ENCODE measurements around the gene CHMP1A.
"Not testable (repeated sequence)": the region's sequence is repeated elsewhere in the genome, so short reads cannot be mapped to it uniquely, and the experiment has no call there.

Gene CHMP1A

DNA sequence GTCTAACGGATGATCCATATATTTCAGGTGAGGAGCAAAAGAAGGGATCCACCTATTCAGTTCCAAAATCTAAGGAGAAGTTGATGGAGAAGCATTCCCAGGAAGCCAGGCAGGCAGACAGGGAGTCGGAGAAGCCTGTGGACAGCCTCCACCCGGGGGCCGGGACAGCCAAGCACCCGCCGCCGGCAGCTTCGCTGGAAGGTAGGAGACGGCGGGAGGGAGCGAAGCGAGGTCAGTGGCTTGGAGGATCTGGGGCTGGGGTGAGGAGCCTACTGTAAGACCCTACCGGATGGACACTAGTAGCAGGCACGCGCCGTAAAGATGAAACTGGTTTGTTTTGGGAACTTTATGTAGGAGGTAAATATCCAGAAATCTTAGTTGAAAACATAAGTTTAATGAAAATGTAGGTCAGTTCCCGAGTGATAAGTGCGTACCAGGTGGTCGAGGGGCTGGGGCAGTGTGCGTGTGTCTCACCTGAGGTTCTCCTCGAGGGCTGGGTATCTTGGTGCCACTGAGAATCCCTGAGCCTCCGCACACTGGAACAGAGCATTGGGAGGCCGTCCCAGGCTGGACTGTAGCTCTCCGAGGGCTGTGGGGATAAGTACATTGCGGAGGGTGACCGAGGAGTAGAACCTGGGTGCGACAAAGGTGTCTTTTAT lies 842 bp upstream of the CHMP1A start:
- no peak for DNase-seq

DNA sequence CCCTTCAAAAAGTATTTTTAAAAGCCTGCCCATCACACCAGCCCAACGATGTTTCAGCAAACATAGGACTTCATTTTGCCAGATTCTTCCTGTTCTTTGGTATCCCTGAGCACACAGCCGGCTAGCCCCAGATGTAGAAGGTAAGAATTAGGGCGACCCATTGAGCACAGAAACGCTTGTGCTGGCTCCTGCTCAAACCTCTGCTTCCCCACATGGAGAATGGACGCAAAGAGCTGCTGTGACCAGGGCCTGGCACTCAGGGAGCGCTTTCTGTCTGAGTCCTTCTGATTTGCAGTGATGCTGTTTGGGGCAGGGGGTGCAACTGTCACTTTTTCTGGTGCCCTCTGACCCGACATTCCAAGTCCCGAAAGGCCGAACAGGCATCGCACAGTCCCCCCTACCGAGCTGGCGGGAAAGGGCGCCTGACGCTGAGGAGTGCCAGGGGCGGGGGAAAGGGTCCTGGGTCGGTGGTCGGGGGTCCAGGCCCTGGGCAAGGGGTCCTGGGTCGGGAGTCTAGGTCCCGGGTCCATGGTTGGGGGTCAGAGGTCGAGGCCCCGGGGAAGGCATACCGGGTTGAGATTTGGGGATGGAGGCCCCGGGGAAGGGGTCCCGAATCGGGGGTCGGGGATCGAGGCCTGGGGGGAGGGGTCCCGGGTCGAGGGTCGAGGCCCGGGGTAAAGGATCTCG lies 930 bp downstream of the CHMP1A start:
- no peak for DNase-seq

DNA sequence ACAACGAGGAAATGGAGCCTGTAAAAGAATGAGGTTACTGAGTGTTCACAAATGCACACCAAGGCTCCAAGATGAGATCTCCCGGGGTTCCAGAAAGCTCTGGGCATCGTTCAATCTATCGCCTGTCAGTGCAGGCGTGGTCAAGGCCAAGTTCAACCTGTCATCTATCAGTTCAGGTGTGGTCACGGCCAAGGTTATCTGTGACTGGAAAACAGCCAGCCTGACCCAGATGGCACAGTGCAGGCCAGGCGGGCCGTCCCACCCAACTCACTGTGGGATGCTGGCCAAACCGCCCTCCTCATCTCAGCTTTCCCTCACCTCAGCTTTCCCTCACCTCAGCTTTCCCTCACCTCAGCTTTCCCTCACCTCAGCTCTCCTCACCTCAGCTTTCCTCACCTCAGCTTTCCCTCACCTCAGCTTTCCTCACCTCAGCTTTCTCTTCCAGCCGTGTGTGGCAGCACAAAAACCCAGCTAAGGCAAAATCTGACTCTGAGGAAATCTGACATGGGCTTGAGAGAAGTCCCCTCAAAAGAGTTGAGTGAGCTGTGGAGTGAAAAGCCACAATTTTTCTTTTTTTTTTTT lies 2.4 kb downstream of the CHMP1A start:
- DNase-seq: no peak

DNA sequence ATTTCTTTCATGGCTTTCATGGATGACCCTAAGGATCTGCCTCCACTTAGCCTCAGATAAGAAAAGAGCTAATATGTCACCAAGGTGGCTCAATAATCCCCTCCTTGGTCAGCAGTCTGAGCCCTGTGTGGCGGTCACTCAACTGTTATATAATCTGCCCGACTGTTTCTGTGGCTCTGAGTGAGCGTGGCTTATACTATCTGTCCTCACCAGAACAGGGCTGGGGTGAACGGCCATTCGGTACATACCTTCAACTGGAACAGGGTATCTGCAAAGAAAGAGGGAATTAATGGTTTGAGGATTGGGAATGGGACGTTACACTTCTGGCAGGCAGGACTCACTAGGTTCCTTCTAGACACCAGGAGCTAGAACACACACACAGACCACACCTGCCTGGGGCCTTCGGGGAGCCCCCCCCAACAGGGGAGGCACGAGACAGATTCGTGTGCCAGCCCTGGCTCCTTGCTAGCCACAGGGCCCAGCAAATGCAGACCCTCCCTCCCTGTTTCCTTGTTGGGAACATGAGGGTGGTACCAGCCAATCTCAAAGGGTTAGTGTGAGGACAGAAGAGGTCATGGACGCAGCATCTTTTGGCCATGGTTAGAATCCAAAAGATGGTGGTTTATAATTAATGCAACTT lies 3.7 kb downstream of the CHMP1A start:
- DNase-seq: no peak

DNA sequence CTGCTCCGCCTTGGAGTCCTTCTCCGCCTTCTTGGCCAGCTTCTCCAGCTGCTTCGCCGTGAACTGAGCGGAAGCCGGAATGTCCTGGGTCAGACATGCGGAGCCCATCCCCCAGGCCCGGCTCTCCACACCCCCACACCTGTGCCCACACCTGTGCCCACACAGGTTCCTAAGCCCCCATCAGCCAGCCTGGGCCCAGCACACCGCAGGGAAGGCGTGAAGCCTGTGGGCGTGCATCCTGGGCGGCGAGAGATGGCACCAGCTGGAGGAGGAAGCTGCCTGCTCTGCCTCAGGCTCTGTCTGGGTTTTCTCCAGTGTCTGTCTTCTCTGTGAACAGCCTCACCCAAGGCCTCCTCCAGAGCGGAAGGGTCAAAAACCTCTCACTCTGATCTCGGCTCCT lies 5.9 kb downstream of the CHMP1A start:
- DNase-seq: no peak

DNA sequence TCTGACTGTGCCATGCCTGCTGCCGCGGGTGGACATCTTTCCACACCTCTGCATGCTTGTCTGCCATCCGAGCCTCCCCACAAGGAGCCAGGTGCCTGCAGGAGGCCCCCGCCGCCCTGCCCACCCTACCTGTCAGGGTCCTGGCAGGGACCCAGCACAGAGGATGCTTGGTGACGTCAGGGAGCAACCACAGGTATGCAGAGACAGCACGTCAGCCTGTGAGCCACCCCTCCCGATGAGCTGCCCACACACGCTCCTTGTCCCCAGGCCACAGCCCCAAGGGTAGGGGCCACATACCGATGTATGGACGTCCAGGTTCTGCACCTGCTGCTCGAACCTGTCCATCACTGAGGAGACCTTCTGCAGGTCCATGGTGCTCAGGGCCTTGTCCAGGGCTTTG lies 10.6 kb downstream of the CHMP1A start:
- DNase-seq: no peak

DNA sequence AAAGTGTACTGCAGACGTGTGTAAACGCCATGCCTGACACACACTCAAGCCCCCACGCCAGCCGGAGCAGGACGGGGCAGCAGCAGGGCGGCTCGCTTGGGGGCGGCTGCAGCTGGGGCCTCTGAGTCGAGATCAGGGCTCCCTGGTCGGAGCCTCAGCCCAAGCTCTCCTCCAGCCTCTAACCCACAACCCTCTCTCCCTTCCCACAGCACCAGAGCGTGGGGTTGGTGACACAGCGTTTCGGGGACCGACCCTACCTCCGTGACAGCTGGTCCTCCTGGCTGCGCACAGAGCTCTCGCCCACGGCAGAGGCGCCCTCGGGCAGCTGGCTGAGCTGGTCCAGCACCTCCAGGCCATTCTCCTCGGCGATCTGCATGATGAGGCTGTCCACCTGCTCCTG lies 11.2 kb downstream of the CHMP1A start:
- no peak for DNase-seq

DNA sequence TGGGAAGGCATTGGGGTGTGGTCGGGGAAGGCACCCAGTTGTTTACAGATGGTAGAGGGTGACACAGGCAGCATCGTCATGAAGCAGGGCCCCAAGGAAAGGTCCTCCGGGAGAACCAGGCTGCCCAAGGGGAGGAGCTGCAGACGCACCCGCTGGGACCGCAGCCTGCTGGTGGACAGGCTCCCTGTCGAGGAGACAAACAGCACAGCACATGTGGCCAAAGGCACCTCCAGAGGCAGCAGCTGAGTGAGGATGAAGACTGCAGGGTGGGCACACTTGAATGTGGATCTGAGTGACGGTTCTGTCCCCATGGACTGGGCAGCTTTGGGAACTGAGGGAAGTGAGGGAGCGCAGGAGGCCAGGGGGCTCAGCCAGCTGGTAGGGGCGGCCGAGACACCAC lies 12.4 kb downstream of the CHMP1A start:
- DNase-seq: no peak

DNA sequence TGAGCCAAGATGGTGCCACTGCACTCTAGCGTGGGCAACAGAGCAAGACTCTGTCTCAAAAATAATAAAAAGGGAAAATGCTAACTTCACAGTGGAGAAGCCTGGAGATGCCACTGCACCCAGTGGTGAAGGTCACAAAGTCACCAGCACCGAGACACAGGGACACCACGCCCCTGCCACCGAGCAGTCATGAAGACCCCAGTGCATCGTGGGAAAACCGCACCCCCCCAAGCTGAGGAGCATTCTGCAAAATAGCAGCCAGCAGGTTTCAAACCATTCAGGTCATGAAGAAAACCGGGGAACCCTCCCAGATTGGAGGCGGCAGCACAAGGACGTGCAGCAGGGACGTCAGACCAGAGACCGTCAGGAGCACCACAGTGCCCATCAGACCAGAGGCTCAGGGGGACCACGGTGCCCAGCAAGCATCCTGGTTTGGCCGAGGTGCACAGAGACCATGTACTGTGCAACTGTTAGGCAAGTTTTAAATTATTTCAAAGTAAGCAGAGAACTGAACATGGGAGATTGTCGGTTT lies 13.7 kb downstream of the CHMP1A start:
- DNase-seq: no peak

DNA sequence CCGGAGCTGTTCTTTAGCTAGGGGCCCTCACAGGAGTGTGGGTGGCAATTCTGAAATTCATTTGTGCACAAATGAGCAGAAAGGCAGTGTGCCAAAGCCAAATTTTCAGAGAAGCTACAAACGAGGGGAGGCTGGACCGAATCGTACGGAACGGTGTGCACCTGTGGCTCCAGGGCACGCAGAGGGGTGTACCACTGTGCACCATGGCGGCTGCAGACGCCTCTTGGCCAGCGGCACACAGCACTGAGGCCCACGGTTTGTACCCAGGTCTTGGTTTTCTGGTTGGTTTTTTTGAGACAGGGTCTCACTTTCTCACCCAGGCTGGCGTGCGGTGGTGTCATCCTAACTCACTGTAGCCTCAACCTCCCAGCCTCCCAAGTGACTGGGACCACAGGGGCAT lies 14.9 kb downstream of the CHMP1A start:
- no peak for DNase-seq

DNA sequence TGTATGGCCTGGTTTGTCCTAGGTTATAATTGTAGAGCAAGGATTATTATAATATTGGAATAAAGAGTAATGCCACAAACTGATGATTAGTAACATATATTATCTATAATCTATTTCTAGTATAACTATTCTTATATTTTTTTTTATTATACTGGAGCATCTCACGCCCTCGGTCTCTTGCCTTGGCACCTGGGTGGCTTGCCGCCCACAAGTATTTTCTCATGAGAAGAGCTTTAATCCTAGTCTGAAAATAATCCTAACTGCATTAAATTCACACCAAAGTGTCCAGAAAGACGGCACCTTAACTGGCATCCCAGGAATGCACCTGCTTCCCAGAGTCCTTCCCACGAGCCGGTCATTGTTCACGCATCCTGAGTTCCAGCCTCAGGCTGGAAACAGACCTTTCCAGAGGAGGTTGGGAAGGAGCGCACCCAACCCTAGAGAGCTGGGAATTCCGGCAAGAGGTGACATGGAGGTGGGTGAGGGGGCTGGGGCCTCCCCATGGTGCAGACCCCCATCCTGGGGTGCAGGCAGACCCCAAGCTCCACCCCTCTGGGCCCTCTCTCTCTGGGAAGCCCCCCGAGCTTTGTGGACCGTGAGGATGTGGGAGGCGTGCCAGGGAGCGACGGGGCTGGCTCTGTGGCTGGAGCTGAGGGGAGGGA lies 15.9 kb downstream of the CHMP1A start:
- no peak for DNase-seq

DNA sequence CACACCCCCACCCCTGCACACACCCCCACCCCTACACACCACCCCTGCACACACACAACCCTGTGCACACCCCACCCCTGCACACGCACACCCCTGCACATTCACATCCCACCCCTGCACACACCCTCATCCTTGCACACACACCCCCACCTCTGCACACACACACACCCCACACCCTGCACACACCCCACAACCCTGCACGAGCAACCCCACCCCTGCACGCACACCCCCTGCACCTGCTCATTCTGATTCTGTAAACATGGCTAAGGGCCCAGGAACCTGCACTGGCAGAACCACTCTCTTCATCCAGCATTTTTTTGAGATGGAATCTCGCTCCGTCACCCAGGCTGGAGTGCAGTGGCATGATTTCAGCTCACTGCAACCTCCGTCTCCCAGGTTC lies 18.1 kb downstream of the CHMP1A start:
- no peak for DNase-seq

DNA sequence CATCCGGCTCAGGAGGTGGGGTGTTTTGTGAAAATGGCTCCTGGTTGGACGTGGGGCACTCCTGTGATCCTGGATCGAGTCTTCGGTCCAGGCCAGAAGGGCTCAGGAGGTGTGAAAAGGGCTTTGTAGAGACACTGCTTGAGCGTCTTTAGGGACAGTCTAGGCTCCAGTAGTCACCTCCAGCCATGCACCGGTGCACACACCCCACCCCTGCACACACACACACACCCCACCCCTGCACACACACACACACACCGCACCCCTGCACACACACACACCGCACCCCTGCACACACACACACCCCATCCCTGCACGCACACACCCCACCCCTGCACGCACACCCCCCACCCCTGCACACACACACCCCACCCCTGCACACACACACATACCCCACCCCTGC lies 19.1 kb downstream of the CHMP1A start:
- DNase-seq: no peak

DNA sequence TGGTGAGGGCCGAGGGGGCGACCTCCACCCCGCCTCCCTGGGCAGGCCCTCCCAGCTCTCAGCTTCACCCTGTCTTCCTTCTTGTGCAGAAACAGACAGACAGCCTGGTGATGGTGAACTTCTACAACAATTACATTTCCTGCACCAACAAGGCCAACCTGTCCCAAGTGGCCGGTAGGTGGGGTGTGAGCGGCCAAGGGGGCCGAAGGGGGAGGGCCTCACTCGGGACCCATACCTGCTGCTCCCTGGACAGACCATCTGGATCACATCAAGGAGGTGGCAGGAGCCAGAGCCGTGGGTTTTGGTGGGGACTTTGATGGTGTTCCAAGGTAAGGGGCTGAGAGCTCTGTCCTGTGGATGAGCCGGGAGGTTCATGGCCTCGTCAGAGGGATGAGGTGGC lies 20.1 kb downstream of the CHMP1A start:
- DNase-seq: no peak

DNA sequence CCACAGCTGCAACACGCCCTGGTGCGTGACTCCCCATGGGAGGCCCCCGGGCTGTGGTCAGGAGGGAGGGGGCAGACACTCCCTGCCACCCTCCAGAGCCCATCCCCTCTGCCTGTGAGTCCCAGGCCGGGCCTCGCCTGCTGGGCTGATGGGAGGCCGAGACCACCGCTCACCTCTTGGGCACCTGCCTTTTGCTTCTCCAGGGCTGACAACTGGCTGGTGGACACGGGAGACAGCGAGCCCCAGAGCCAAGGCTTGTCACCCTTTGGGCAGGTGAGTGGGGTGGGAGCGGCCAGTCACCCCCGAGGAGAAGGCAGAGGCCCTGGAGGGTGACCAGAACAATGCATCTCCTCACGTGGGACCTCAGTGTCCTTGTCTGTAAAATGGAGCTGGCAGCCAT lies 20.8 kb downstream of the CHMP1A start:
- no peak for DNase-seq

DNA sequence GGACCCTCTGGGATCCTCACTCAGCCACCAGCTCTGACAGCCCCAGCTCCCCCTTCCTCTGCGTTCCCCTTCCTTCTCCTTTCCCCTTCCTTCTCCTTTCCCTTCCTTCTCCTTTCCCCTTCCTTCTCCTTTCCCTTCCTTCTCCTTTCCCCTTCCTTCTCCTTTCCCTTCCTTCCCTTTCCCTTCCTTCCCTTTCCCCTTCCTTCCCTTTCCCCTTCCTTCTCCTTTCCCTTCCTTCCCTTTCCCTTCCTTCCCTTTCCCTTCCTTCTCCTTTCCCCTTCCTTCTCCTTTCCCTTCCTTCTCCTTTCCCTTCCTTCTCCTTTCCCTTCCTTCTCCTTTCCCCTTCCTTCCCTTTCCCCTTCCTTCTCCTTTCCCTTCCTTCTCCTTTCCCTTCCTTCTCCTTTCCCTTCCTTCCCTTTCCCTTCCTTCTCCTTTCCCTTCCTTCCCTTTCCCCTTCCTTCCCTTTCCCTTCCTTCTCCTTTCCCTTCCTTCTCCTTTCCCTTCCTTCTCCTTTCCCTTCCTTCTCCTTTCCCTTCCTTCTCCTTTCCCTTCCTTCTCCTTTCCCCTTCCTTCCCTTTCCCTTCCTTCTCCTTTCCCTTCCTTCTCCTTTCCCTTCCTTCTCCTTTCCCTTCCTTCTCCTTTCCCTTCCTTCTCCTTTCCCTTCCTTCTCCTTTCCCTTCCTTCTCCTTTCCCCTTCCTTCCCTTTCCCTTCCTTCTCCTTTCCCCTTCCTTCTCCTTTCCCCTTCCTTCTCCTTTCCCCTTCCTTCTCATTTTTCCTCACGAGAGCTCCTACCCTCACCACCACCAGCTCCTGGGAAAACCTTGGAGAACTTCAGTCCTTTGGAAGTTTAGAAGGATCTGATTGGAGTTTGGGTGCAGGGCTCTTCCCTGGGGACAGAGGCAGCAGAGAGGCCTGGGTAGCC lies 22.8 kb downstream of the CHMP1A start:
- DNase-seq: not testable (repeated sequence)

DNA sequence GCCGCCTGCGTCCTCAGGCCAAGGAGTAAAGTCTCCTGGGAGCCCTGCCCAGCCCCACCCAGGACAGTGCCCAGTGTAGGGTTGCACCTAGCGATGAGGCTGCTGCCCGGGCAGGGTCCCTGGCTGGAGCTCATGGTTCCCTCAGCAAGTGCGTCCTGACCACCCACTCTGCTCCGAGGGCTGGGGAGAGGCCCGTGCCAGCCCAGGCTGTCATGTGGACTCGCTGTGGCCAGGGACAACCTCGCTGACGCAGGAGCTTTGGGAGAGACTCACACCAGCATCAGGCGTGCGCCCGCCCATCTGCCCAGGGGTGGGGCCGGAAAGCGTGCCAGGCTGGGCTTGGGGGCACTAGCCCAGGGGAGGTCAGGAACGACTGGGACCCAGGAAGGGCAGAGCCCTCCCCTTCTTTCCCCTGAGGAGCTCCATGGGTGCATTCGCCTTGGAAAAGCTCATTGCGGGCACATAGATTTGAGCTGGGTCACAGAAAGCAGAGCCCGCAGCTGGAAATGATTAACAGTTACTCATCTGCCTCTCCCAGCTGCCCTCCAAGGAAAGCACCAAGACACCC lies 24.4 kb downstream of the CHMP1A start:
- no peak for DNase-seq

DNA sequence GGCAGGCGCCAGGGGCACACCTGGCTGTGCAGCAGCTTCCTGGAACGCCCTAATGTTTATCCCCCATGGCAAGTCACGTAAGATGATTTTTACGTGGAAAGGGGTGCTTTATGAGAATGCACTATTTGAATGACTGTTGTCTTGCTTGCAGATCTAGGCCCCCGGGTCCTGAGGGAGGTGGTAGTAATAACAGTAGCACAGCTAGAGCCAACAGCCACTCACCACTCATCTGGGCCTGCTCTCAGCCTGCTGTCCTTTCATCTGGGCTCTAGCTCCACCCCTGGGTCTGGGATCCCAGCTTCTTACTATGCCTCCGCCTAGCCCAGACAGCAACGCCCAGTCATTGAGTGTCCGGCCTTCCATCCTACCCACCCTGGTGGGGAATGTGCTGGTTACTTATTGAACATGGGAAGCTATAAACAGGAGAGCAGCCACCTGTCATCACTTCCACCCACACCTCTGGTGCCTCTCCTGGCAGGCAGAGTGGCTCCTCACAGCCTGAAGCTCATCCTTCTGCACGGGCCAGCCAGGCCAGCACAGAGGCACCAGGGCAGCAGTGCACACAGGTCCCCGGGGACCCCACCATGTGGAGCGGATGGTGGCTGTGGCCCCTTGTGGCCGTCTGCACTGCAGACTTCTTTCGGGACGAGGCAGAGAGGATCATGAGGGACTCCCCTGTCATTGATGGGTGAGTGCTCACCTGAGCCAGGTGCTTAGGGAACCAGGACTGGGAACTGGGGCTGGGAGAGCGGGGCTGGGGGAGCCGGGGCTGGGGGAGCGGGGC lies 27.5 kb downstream of the CHMP1A start:
- no peak for DNase-seq

DNA sequence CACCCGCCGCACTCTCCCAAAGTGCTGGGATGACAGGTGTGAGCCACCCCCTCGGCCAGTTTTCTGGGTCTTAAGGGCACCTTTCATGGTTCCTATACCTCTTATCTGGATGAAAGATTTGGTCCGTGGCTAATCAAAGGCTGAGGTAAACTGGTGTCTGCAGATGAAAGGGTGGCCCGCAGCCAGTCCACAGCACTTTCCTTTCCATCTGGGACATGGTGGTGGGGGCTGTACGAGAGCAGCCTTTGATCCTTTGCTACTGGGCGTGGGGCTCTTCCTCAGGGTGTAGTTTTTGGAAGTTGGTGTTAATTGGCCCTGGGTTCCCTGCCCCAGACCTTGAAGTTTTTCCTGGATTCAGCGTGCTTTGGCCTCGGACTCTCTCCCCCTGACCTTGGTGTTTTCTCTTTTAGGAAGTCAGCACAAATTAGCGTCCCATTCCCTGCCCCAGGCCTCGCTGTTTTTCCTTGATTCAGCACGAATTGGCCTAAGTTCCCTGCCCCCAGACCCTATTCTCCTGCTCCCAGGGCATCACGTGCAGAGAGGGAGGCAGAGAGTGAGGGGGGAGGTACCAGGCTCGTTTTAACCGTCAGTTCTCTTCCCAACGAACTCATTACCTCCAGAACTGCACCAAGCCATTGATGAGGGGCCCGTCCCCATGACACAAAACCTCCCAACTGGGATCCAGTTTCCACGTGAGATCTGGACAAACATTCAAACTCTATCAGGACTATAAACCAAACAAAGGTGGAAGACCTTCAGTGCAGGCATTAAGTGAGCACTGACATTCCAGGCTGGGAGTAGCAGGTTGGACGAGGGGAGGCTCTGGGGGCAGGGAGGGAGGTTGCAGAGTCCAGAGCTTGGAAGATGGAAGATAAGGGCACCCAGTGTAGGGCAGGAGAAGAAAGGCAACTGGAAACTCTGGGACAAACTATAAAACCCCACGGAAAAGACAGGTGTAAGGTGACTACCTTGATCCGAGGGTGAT lies 32.4 kb downstream of the CHMP1A start:
- DNase-seq: no peak

Measured in stimulated activated CD4-positive, alpha-beta T cell treated with anti-CD3 and anti-CD28 coated beads, Interleukin-4, amount 100 ng/mL, for 1 hour (primary cell).